Measurements from ENCODE around the gene TMCO1.

DNA sequence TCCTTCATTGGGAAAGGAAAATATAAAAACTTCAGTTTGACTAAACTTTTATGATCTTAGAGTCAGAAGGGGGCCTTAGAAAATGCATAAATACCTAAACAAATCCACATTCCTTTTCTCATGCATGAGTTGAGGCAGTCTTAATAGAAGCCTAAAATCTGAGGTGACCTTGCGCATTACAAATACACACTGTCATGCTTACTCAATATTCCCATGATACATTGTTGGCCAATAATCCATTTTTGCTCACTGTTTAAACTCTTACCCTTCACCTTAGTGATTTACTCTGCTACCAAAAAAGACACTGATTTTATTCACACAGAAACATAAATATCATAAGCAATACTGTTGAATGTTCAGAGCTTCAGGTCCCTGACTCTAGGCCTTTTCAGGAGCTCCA is 19.1 kb upstream of the TMCO1 start:
- TF ChIP-seq, protein P1, sequence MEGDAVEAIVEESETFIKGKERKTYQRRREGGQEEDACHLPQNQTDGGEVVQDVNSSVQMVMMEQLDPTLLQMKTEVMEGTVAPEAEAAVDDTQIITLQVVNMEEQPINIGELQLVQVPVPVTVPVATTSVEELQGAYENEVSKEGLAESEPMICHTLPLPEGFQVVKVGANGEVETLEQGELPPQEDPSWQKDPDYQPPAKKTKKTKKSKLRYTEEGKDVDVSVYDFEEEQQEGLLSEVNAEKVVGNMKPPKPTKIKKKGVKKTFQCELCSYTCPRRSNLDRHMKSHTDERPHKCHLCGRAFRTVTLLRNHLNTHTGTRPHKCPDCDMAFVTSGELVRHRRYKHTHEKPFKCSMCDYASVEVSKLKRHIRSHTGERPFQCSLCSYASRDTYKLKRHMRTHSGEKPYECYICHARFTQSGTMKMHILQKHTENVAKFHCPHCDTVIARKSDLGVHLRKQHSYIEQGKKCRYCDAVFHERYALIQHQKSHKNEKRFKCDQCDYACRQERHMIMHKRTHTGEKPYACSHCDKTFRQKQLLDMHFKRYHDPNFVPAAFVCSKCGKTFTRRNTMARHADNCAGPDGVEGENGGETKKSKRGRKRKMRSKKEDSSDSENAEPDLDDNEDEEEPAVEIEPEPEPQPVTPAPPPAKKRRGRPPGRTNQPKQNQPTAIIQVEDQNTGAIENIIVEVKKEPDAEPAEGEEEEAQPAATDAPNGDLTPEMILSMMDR (conservative IDR thresholded peaks at IDR 0.05): no peak
- TF ChIP-seq EZH2 (IDR thresholded peaks at IDR 0.05; ENCODE audit: low read depth): no peak
